ENCODE data around the gene ANKRD28.

Gene ANKRD28

DNA sequence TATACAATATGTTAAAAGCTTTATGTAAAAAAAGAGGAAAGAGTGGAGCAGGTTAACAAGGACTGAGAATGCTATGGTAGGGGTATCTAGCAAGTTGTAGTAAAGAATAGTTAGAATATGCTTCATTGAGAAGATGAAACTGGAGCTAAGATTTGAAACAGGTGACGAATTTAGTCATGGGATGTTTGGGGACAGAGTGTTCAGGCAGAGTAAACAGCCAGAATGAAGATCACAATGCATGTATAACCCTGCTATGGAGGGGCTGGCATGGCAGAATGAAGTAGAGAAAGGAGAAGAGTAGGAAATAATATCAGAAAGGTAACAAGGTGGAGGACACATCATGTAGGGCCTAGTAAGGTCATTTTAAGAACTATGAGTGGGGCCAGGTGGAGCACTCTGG lies 124.2 kb downstream of the ANKRD28 start:
- DNase-seq (ENCODE audit: low read depth), result no peak
- no peak overlapping the region for H3K4me3 ChIP-seq (ENCODE audit: low read length)
- TF ChIP-seq, protein P1, sequence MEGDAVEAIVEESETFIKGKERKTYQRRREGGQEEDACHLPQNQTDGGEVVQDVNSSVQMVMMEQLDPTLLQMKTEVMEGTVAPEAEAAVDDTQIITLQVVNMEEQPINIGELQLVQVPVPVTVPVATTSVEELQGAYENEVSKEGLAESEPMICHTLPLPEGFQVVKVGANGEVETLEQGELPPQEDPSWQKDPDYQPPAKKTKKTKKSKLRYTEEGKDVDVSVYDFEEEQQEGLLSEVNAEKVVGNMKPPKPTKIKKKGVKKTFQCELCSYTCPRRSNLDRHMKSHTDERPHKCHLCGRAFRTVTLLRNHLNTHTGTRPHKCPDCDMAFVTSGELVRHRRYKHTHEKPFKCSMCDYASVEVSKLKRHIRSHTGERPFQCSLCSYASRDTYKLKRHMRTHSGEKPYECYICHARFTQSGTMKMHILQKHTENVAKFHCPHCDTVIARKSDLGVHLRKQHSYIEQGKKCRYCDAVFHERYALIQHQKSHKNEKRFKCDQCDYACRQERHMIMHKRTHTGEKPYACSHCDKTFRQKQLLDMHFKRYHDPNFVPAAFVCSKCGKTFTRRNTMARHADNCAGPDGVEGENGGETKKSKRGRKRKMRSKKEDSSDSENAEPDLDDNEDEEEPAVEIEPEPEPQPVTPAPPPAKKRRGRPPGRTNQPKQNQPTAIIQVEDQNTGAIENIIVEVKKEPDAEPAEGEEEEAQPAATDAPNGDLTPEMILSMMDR (conservative IDR thresholded peaks at IDR 0.05; ENCODE audit: low read length), result no peak

DNA sequence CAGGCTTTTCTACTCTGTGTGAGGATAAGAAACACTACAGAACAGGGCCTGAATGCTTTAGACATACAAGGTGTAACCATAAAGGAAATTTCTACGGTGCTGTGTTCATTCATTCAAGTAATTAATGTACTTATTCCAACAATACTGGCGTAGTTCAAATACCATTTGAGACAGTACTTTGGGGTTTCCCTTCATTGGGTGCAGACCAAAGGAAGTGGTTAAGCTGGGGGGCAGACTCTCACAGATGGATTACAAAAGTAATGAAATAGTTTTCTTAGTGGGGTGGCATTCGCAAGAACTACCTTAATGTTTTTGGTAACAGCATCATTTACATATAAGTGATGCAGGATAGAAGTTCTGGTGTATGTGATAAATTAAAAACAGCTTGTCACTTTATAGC lies 130.3 kb downstream of the ANKRD28 start:
- no peak for DNase-seq (ENCODE audit: low read depth)
- H3K4me3 ChIP-seq (ENCODE audit: low read length), result no peak overlapping the region
- TF ChIP-seq, protein P1 (conservative IDR thresholded peaks at IDR 0.05; ENCODE audit: low read length), result no peak

DNA sequence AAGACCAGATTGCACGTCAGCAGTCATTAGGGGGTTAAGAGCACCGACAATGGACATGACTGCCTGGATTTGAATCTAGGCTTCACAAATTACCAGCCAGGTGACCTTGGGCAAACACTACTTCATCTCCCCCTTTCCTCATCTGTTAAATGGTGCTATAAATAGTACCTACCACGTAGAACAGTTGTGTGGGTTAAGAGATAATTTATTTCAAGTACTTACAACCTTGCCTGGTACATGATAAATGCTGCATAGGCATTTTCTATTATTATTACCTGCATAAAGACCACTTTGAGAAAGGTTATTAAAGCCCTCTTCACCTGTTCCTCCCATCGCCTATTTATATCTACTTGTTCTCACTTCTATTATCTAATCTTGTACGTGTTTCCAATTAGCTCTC lies 131.5 kb downstream of the ANKRD28 start:
- no peak overlapping the region for H3K4me3 ChIP-seq (ENCODE audit: low read length)
- TF ChIP-seq, protein P1 (conservative IDR thresholded peaks at IDR 0.05; ENCODE audit: low read length), result no peak
- DNase-seq (ENCODE audit: low read depth), result no peak

DNA sequence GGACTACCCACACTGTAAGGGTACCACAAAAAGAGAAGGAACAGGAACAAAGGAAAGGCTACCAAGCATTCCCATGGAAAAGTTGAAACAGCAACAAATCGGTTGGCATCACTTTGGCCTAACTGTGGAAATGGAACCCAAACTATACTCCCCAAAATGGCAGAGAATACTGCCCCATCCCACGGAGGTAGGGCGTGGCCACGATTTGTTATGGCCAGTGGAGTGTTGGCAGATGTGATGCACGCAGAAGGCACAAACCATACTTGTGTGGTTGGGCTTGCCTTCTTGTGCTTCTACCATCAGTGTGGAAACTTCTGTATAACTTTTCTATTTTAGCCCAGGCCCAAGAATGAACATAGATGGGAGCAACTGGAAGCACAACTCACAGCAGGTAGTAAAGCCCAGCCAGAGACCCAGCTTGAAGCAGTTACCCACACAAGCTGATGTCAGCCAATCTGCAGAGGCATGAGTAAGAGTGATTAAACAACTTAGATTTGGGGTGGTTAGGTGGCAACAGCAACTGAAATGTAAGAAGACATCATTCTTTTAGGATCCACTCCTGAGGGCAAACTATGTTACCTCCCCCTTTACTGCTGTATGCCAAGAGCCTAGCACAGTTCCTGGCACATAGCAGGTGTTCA lies 132.1 kb downstream of the ANKRD28 start:
- no peak for DNase-seq (ENCODE audit: low read depth)
- TF ChIP-seq, protein P1 (conservative IDR thresholded peaks at IDR 0.05; ENCODE audit: low read length), result no peak
- no peak overlapping the region for H3K4me3 ChIP-seq (ENCODE audit: low read length)

DNA sequence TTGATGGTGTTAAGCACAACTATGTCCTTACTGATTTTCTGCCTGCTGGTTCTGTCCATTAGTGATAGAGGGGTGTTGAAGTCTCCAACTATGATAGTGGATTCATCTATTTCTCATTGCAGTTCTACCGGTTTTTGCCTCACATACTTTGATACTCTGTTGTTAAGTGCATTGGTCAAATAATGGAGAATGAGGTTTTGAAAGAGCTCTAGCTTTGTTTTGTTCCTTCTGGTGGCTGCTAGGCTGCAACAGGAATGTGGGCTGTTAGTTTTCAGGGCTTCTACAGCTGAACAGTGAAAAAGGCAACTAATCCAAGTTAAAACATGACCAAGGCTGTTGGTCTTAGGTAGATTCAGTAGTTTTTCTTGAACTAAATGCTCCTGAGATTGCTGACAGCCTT lies 133.6 kb downstream of the ANKRD28 start:
- no peak for DNase-seq (ENCODE audit: low read depth)
- no peak overlapping the region for H3K4me3 ChIP-seq (ENCODE audit: low read length)
- TF ChIP-seq, protein P1 (conservative IDR thresholded peaks at IDR 0.05; ENCODE audit: low read length), result no peak

DNA sequence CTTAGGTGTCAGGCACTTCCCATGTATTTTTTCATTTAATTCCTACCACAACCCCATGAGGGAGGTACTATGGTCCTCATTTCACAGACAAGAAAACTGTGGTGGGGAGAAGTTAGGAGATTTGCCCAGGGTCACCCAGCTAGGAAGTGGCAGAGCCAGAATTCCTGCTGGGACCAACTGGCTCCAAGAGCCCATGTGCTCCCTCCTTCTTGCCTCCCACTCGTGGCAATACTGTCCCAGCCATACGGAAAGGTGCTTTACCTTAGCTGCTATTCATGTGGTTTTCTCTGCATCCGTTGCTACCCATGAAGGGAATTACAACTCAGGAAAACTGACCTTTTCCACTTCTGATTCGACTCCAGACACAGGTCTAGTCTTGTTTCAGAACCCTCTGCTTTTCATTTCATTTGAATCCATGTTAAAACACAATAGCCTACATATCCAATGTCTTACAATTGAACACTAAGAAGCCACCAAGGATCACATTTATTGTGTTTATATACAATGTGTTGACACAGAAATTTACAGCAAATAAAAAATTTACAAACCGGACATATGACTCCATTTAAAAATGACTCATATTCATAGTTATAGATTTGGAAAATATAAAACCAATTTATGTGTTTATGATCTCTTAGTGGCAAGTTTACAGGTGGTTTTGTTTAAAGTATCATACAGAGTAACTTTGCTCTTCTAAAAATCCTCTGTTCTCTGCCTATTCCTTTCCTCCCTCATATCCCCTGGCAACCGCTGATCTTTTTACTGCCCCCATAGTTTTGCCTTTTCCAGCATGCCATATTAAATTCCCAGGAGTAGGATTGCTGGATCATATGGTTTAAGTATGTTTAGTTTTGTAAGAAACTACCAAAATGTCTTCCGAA lies 137.5 kb downstream of the ANKRD28 start:
- DNase-seq (ENCODE audit: low read depth), result no peak

More for the DNA sequence above, 137.5 kb downstream of the ANKRD28 start:
- H3K4me3 ChIP-seq (ENCODE audit: low read length), result no peak overlapping the region
- TF ChIP-seq, protein P1 (conservative IDR thresholded peaks at IDR 0.05; ENCODE audit: low read length), result no peak

Measured in AG10803 (cell line).